Ramos (cell line): ENCODE measurements around the gene SHC4.
"Not testable (repeated sequence)": the region's sequence is repeated elsewhere in the genome, so short reads cannot be mapped to it uniquely, and the experiment has no call there.

Source experiments
- in situ Hi-C: fragments of 300-500 bp; cut with MboI; formaldehyde crosslinking; loops from one replicate; pipeline ENCODE4 v1.14.3; 2022; ENCODE audit warnings: low sequenced_read_pairs; ENCODE audit not compliant: unreplicated experiment

The SHC4 gene

DNA sequence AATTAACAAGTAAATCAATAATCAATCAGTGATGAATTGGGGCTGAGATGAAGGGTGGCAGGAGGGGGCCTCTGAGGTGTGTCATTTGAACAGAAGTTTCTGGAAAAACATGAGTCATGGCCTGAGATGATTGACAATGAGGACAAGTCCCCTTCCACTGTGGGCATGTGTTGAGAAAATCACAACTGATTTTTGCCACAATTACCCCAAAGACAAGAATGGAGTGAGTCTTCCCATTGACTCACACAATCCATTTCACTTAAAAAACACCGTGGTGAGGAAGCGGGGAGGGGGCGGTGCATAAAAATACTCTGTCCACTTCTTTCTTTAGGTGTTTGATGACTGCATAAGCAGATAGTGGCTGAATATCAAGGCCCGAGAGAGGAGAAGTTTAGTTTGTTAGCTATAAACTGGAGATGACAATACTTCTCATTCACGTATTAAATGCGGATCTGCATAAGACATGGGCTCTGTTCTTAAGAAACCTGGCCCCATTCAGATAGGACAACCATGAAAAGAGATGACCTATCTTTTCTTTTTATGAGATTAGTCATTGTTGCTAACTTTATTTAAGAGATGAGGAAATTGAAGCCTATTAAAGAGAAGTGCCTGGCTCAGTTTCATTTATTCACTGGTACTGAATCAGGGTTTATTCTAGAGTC lies 34.7 kb downstream of the SHC4 start:
- in situ Hi-C loops = no loop called here

DNA sequence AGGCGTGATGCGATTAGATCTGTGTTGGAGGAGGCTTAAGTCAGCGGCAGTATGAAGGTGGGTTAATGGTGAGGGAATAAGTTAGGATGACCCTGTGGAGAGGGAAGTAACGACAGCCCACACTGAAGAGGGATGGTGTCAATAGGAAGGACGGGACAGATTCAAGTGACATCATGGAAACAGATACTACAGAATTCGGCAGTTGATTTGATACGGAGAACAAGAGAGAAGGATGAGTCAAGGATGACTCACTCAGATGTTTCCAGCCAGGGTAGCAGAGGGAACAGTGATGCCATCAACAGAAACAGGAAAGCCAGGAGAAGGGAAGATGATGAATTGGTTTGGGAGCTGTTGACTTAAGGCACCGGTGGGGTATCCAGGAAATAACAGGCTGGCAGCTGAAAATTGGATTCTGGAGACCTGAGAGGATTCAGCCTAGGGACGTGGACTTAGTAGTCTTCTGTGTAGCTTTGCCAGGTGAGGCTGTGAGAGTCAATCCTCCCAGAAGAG lies 38.0 kb downstream of the SHC4 start:
- in situ Hi-C loops = no loop called here

DNA sequence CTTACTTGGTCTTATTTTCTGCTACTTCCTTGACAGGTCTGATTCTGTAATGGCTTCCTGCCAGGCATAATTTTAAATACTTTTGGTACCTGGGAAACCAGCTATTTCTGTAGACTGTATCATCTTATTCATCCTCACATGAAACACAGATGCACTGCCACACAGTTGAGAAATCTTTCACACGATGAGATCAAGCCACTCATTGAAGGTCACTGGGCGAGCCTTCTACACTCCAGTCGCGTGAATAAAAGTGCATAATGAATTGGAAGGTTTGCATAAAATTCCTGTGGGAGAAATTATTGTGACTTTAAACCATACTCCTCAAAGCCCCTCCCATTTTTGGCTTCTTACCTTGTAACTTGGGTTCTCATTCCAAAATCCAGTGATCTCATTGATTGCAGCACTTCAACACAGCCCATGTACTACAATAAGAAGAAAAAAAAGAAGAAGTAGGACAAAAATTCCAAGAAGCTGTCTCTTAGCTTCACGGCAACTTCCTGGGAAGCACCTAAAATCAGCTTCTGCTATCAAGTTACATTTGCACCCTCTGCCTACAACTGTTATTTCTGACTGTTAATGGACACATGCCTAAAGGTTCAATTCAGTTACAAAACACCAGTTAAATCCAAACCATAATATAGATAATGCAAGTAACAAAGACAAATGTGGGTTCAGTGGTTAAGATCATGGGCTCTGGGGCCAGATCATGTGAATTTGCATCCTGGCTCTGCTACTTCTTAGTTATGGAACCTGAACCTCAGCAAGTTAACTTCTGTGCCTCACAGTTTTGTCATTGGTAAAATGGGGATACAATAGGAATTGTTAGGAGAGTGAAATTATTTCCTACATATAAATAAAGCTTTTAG lies 39.0 kb downstream of the SHC4 start:
- in situ Hi-C loops = no loop called here

GRCh38 chr15:48922046-48922445 lies 41.7 kb downstream of the SHC4 start:
- in situ Hi-C loops = no loop called here

GRCh38 chr15:48916721-48917120 lies 47.0 kb downstream of the SHC4 start:
- in situ Hi-C loops = no loop called here

DNA sequence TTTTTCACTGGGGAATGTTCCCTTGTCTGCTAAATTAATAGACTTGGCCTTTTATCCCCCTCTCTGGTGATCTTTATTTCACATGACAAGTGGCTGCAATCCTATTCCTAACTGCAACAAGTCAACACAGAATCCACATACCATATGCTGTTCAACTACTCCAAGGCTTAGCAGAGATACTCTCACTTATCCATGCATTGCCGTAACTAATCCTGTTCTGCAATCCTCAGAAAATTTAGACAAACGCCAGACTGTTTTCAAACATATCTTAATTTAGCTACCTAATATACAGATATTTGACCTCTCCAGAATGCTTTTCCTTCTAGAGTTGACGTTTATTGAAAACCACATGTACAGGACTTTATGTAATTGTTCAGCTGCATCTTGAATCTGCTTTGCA lies 47.9 kb downstream of the SHC4 start:
- in situ Hi-C loops = no loop called here

- in situ Hi-C loops = no loop called here
These were observed 49.0 kb downstream of the SHC4 start for GRCh38 chr15:48914717-48915116.

GRCh38 chr15:48913141-48913540 lies 50.6 kb downstream of the SHC4 start:
- in situ Hi-C loops = no loop called here

DNA sequence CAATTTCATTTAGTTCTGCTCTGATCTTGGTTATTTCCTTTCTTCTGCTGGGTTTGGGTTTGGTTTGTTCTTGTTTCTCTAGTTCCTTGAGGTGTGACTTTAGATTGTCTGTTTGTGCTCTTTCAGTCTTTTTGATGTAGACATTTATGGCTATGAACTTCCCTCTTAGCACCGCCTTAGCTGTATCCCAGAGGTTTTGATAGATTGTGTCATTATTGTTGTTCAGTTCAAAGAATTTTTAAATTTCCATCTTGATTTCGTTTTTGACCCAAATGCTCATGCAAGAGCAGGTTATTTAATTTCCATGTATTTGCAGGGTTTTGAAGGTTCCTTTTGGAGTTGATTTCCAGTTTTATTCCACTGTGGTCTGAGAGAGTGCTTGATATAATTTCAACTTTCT lies 53.2 kb downstream of the SHC4 start:
- in situ Hi-C loops = not testable (repeated sequence)

DNA sequence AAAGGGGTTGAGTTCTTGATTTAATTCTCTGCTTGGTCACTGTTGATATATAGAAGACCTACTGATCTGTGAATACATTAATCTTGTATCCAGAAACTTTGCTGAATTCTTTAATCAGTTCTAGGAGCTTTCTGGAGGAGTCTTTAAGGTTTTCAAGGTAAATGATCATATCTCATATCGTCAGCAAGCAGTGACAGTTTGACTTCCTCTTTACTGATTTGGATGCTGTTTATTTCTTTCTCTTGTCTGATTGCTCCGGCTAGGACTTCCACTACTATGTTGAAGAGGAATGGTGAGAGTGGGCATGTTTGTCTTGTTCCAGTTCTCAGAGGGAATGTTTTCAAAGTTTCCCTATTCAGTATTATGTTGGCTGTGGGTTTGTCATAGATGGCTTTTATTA lies 54.4 kb downstream of the SHC4 start:
- in situ Hi-C loops = not testable (repeated sequence)

- in situ Hi-C loops = no loop called here
These were observed 57.9 kb downstream of the SHC4 start for GRCh38 chr15:48905847-48906246.

- in situ Hi-C loops = no loop called here
These were observed 58.5 kb downstream of the SHC4 start for GRCh38 chr15:48905216-48905615.

DNA sequence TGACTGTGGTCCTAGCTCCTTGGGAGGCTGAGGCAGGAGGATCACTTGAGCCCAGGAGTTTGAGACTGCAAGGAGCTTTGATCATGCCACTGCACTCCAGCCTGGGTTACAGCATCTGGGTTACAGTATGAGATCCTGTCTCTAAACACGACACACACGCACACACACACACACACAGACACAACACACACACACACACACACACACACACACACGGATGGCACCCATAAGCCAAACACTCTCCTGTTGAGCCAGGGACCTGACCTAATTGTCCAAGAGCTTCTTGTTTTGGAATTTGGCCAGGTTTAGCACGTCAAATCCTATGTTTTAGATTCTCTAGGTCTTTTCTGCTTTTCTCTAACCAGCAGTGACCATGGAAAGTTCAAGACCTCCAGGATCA lies 59.0 kb downstream of the SHC4 start:
- in situ Hi-C loops = no loop called here

GRCh38 chr15:48899793-48900192 lies 63.9 kb downstream of the SHC4 start:
- in situ Hi-C loops = no loop called here

DNA sequence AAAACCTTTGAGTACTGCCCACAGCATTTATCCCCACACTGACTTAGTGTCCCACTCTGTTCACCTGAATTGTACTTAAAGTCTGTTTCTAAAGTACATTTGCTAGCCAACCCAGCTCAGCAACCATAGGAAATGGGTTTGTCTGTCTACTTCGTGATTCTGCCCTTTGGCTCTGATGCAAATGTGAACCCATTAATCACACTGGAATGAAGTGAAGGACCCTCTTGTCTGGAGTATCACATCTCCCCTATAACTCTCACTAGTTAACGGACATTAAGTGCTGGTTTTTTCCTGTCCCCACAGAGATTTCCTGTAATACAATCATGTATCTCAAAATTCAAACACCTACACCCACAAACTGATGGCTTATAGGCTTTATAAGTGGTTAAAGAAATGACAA lies 65.3 kb downstream of the SHC4 start:
- in situ Hi-C loops = no loop called here

DNA sequence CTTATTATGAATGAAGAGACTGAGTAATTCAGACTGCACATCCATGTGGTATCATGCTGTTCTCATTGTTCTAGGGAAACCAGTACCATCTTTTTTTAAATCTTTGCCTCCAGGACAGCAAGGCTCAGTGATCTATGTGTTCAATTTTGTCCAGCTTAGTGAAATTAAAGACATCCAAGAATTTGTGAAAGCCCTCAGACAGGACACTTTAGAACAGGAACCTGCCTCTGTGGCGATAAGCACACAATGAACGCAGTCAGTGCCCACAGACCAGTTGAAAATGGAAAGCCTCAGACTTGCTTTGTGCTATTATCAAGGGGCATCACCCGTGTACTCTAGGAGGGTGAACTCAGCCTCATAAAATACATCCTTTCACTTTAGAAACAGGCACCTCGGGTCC lies 65.7 kb downstream of the SHC4 start:
- in situ Hi-C loops = no loop called here

DNA sequence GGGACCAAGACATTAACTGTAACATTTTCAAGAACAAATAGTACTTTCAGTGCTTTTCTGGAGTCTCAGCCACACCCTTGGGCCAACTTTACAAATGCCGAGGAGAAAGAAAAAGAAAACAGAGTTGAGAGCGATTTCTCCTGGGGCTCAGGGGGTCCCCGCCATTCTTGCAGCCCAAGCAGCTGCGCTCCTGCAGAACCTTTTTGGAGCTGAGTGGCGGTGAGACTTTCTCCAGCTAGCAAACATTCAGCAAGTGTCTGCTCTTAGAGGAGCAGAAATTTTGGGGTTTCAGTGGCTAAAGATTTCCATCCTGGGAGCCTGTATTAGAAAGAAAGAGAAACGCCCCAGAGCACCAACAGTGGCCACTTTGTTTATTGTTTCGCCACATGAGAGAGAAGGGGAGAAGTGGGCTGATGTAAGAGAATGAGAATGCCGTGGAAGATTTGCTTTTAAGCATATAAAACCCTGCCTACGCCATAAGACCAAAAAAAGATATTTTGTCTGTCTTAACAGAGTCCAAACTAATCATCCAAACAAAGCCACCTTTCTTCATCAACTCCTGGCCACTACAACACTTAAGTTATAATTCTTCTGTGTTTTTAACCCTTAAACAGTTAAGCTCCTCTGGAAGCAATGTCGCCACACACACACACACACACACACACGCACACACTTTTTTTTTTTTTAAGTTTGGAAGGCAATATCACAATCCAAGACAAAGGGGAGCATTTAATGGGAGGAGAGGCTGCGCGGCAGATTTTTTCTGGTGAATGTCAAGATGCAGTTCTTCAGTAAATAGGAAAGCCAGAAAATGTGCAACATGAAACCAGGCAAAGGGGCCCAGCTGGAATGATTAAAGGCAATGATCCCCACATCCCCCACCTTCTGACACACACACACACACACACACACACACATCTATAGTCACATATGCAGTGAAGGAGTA lies 66.6 kb downstream of the SHC4 start:
- in situ Hi-C loops = no loop called here

DNA sequence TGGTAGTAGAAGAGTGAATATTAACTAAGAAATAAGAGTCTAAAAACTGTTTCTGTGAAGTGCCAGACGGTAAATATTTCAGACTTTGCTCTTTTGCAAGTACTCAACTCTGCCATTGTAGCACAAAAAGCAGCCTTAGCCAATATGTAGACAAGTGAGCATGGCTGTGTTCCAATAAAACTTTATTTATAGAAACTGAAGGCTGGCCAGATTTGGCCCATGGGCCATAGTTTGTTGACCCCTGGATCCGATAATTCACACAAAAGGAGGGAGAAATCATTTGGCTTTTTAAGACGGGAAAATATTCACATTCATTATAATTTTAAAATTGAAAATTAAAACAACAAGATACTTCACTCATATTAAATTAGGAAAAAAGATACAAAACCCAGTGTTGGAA lies 70.4 kb downstream of the SHC4 start:
- in situ Hi-C loops = no loop called here

- in situ Hi-C loops = no loop called here
These were observed 72.4 kb downstream of the SHC4 start for GRCh38 chr15:48891232-48891765.

GRCh38 chr15:48890375-48890972 lies 73.2 kb downstream of the SHC4 start:
- in situ Hi-C loops = no loop called here
